Gastroesophageal sphincter (tissue), 3 donors: ENCODE measurements around the gene PXDC1.

ENCODE experiments used
- CTCF ChIP-seq, 4 experiments: fragments of 200-600 bp in 2 of 4; fragments of 450-650 bp in 2 of 4; sonication (generic) in 1 of 4; IDR thresholded peaks; one replicate each; pipeline ENCODE4 v1.5.1; 2017 to 2019; ENCODE audit warnings: antibody characterized with exemption in 4 of 4, mild to moderate bottlenecking in 2 of 4, moderate library complexity in 2 of 4
- POLR2AphosphoS5 ChIP-seq: sonication (generic); formaldehyde crosslinking; IDR thresholded peaks from one replicate; pipeline ENCODE4 v1.6.1; 2017; ENCODE audit warnings: antibody characterized with exemption

DNA sequence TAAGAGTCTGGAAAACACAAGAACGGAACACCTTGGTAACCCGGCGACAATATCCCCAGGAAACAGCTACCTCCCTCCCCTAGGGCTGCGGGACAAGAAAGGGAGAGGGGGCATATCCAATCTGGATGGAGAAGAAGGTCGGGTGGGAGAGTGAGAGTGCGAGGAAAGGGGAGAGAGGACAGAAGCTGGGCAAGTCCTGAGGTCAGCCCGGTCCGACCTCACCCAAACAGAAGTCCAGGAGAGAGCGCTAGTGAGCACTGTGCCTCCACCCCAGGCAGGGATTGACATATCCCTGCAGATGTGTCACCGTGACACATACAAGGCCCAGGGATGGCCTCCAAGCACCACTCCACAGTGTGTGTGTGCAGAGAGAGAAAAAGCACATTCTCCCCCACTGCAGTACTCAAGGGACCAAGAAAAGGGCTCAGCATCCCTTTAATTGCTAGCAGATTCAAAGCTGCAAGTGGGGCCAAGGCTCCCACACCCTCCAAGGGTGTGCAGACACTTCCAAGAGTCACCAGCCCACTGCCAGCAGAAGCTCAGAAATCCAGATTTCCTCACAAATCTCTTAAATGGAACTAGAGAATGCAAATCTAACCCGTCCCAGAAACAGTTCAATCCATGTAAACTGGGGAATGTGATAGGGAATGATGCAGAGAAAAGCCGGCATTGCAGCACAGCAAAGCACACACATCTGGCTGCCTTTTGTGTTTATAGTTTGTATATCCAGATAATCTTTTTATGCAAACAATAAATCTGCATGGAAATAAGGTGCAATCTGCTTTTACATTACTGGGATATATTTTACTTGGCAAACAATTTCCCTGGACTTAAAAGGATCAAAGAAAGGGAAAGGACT is 3.1 kb downstream of the PXDC1 start:
- TF ChIP-seq CTCF (IDR thresholded peaks at IDR 0.05): peak in 3 of 4 experiments; percentile 50 to 67 (median 58)
- peak; percentile 53 for TF ChIP-seq POLR2AphosphoS5
